Stomach (tissue), 9 donors: Measurements from ENCODE around the gene SAMD1. TPM values are rescaled to one million over a fixed set of nuclear protein-coding genes. Genes with fewer than 3 reads are reported as not detected.

Source experiments
- DNase-seq, 2 donors: peaks; one replicate each; pipeline versions ENCODE4 v3.0.0 to v3.0.0-alpha.2; 2013 to 2019
- H3K27ac ChIP-seq, 5 donors: fragments of 200-600 bp in 4 of 5; sonication (generic) in 4 of 5; one replicate each; pipeline ENCODE4 v1.5.1; 2013 to 2019; ENCODE audit warnings: mild to moderate bottlenecking in 1 of 5, moderate library complexity in 1 of 5
- H3K27me3 ChIP-seq, 3 donors: fragments of 200-600 bp; sonication (generic); one replicate each; pipeline ENCODE4 v1.5.1; 2017 to 2019; ENCODE audit warnings: mixed run types in 1 of 3
- H3K36me3 ChIP-seq, 4 donors: fragments of 200-600 bp; sonication (generic); 1 replicate in 3 of 4; 2 replicates in 1 of 4; pipeline ENCODE4 v1.5.1; 2016 to 2019
- H3K4me1 ChIP-seq, 4 donors: fragments of 200-600 bp; sonication (generic); one replicate each; pipeline ENCODE4 v1.5.1; 2016 to 2019
- H3K4me3 ChIP-seq, 4 donors: fragments of 200-600 bp; sonication (generic) in 3 of 4; one replicate each; pipeline ENCODE4 v1.5.1; 2016 to 2019; ENCODE audit warnings: mild to moderate bottlenecking in 1 of 4
- H3K9me3 ChIP-seq, 4 donors: fragments of 200-600 bp; sonication (generic); one replicate each; pipeline ENCODE4 v1.5.1; 2016 to 2019
- CTCF ChIP-seq, 7 experiments: fragments of 450-650 bp in 4 of 7; fragments of 200-600 bp in 3 of 7; sonication (generic) in 3 of 7; IDR thresholded peaks; one replicate each; pipeline ENCODE4 v1.5.1; 2016 to 2019; ENCODE audit warnings: antibody characterized with exemption in 7 of 7, control low read depth in 2 of 7, mild to moderate bottlenecking in 1 of 7
- EP300 ChIP-seq: sonication (generic); formaldehyde crosslinking; IDR thresholded peaks from one replicate; pipeline ENCODE4 v1.6.1; 2017; ENCODE audit warnings: antibody characterized with exemption
- POLR2A ChIP-seq, 4 donors: fragments of 450-650 bp; IDR thresholded peaks; one replicate each; pipeline ENCODE4 v1.6.1; 2016; ENCODE audit warnings: antibody characterized with exemption in 4 of 4, control low read depth in 2 of 4, mild to moderate bottlenecking in 1 of 4, moderate library complexity in 1 of 4
- POLR2AphosphoS5 ChIP-seq, 3 donors: sonication (generic); formaldehyde crosslinking; IDR thresholded peaks; one replicate each; pipeline ENCODE4 v1.6.1; 2016; ENCODE audit warnings: antibody characterized with exemption in 3 of 3
- WGBS, 5 donors: extraction: QIAGEN DNeasy Blood & Tissue Kit in 3 of 5; methylation state at CpG; one replicate each; pipeline versions ENCODE4 v1.1.5 to v1.1.7; 2013 to 2018; 5-methylcytosine and 5-hydroxymethylcytosine counted together
- intact Hi-C: fragments of 100-400 bp; cut with DNase I; formaldehyde crosslinking; loops from one replicate; pipeline ENCODE4 v1.15.1; 2023; ENCODE audit warnings: low total_unique reads
- polyA plus RNA-seq, 3 donors: library from polyadenylated mRNA; stranded (reverse); fragments of 200-250 nt; gene quantifications; one replicate each; pipeline ENCODE4 v1.2.3, GENCODE V29; 2013
- total RNA-seq, 5 donors: library from RNA; depleted of rRNA; stranded (reverse); fragments of >200 nt; gene quantifications; one replicate each; pipeline versions ENCODE4 v1.1.0 to v1.2.3, GENCODE V29; 2014 to 2016
- donor health status: healthy with polysubstance abuse.
- donor health status: Bipolar disorder and iron deficiency.
- donor health status: healthy.

Gene SAMD1
- total and polyA plus RNA-seq, 8 donors: 4.8 to 228 (median 23.5) TPM

GRCh38 chr19:14119146-14119545 lies 28.6 kb upstream of the SAMD1 start:
- no peak for DNase-seq
- Histone ChIP-seq H3K36me3 (no peaks in the 10 kb centered on the region), H3K4me3 (peak overlapping the region; percentile 47 to 54 (median 51)), H3K27me3 (no peaks in the 10 kb centered on the region), H3K4me1 (peaks cover 42 to 53% (median 49%) of the 10 kb centered on the region in 4 donors), H3K27ac (peak overlapping the region; percentile 88 to 99 (median 99)), H3K9me3 (no peaks in the 10 kb centered on the region)
- 51 to 74% (median 59%) methylated on average over 3 of the region's 3 CpGs for WGBS, 5 donors
- intact Hi-C loops: no loop called here
- TF ChIP-seq EP300 (no peak), CTCF (IDR thresholded peaks at IDR 0.05) (no peak), POLR2A (IDR thresholded peaks at IDR 0.05) (no peak), POLR2AphosphoS5 (IDR thresholded peaks at IDR 0.05) (no peak)

- no peaks in the 10 kb centered on the region for H3K27me3 ChIP-seq
- H3K4me1 ChIP-seq: peaks cover 49 to 61% (median 56%) of the 10 kb centered on the region in 4 donors
- H3K4me3 ChIP-seq: peak overlapping the region; percentile 47 to 54 (median 51)
- peak; percentile 63 to 80 for DNase-seq
- H3K36me3 ChIP-seq: no peaks in the 10 kb centered on the region
- peak overlapping the region; percentile 88 to 99 (median 99) for H3K27ac ChIP-seq
- TF ChIP-seq POLR2A (IDR thresholded peaks at IDR 0.05): no peak
- peak in 2 of 3 donors; percentile 38 to 73 for TF ChIP-seq POLR2AphosphoS5 (IDR thresholded peaks at IDR 0.05)
- WGBS, 5 donors: 7 to 24% (median 9%) methylated on average over 13 to 61 of the region's 61 CpGs
- H3K9me3 ChIP-seq: no peaks in the 10 kb centered on the region
- intact Hi-C loops: no loop called here
Measured at GRCh38 chr19:14118165-14119051, 27.9 kb upstream of the SAMD1 start.

- 0 to 1% (median 0%) methylated on average over 9 to 66 of the region's 67 CpGs; no CpG with 5 or more reads in 1 of the 5 donors for WGBS, 5 donors
- intact Hi-C loops: no loop called here
- H3K9me3 ChIP-seq: no peaks in the 10 kb centered on the region
- peak; percentile 99 to 100 for DNase-seq
- H3K4me1 ChIP-seq: peaks cover 56 to 67% (median 62%) of the 10 kb centered on the region in 4 donors
- no peaks in the 10 kb centered on the region for H3K36me3 ChIP-seq
- peak within 1 kb of the TSS; percentile 91 to 99 (median 95) for H3K4me3 ChIP-seq
- TF ChIP-seq POLR2AphosphoS5 (IDR thresholded peaks at IDR 0.05) (peak in 1 of 3 donors; percentile 75), POLR2A (IDR thresholded peaks at IDR 0.05) (no peak)
- no peaks in the 10 kb centered on the region for H3K27me3 ChIP-seq
- H3K27ac ChIP-seq: peak within 1 kb of the TSS; percentile 88 to 99 (median 99)
Measured at GRCh38 chr19:14117668-14118164, 27.2 kb upstream of the SAMD1 start, which contains the start of gene PRKACA. TSS of gene PRKACA (minus strand) at chr19:14117762. CDS start at chr19:14117547, 215 bp downstream.

- DNase-seq: peak in 1 of 2 donors; percentile 64
- H3K4me3 ChIP-seq: peak overlapping the region; percentile 91 to 99 (median 95)
- intact Hi-C loops: no loop called here
- no peaks in the 10 kb centered on the region for H3K27me3 ChIP-seq
- H3K36me3 ChIP-seq: peaks cover 0 to 1% (median 0%) of the 10 kb centered on the region in 4 donors
- peaks cover 62 to 74% (median 69%) of the 10 kb centered on the region in 4 donors for H3K4me1 ChIP-seq
- H3K27ac ChIP-seq: peak overlapping the region; percentile 68 to 99 (median 85)
- no peaks in the 10 kb centered on the region for H3K9me3 ChIP-seq
- 0 to 2% (median 1%) methylated on average over 16 to 33 of the region's 33 CpGs for WGBS, 5 donors
- TF ChIP-seq POLR2AphosphoS5 (IDR thresholded peaks at IDR 0.05) (no peak), POLR2A (IDR thresholded peaks at IDR 0.05) (no peak), CTCF (IDR thresholded peaks at IDR 0.05) (no peak), EP300 (no peak)
Measured at GRCh38 chr19:14116918-14117578, 26.5 kb upstream of the SAMD1 start.

GRCh38 chr19:14116525-14116917 lies 26.0 kb upstream of the SAMD1 start:
- peaks cover 0 to 5% (median 0%) of the 10 kb centered on the region in 4 donors for H3K36me3 ChIP-seq
- intact Hi-C loops: no loop called here
- H3K4me1 ChIP-seq: peaks cover 62 to 79% (median 74%) of the 10 kb centered on the region in 4 donors
- H3K27ac ChIP-seq: peak overlapping the region in 4 of 5 donors; percentile 83 to 99 (median 91)
- TF ChIP-seq CTCF (IDR thresholded peaks at IDR 0.05) (no peak), EP300 (no peak), POLR2AphosphoS5 (IDR thresholded peaks at IDR 0.05) (no peak), POLR2A (IDR thresholded peaks at IDR 0.05) (no peak)
- WGBS, 5 donors: 8 to 17% (median 14%) methylated on average over 6 of the region's 6 CpGs
- peak overlapping the region; percentile 91 to 99 (median 95) for H3K4me3 ChIP-seq
- no peak for DNase-seq
- no peaks in the 10 kb centered on the region for H3K9me3 ChIP-seq
- no peaks in the 10 kb centered on the region for H3K27me3 ChIP-seq
